Neuronal stem cell (in vitro differentiated cells): ENCODE data around the gene TNRC18.
A peak's percentile ranks its signal among the peaks of the same experiment; 100 is the strongest.

Experiments used
- DNase-seq: peaks from one replicate; pipeline ENCODE4 v3.0.0-alpha.2; 2013; ENCODE audit warnings: low spot score
- H2AFZ ChIP-seq: one replicate; pipeline ENCODE4 v1.6.1; 2013; ENCODE audit warnings: mild to moderate bottlenecking, low read length, inconsistent platforms
- H2AK5ac ChIP-seq: 2 replicates; pipeline ENCODE4 v1.6.1; 2013; ENCODE audit warnings: low read depth, mild to moderate bottlenecking, inconsistent platforms, low read length, moderate library complexity, mixed read lengths
- H2BK120ac ChIP-seq: 2 replicates; pipeline ENCODE4 v1.6.1; 2013; ENCODE audit warnings: low read depth, mild to moderate bottlenecking, inconsistent platforms, low read length, moderate library complexity, mixed read lengths
- H2BK12ac ChIP-seq: one replicate; pipeline ENCODE4 v1.6.1; 2013; ENCODE audit warnings: low read length, inconsistent platforms
- H2BK15ac ChIP-seq: 2 replicates; pipeline ENCODE4 v1.6.1; 2013; ENCODE audit warnings: mild to moderate bottlenecking, low read length, inconsistent platforms, mixed read lengths
- H2BK5ac ChIP-seq: one replicate; pipeline ENCODE4 v1.6.1; 2013; ENCODE audit warnings: inconsistent platforms, mild to moderate bottlenecking, low read length, moderate library complexity
- H3K14ac ChIP-seq: one replicate; pipeline ENCODE4 v1.6.1; 2013; ENCODE audit warnings: low read length, inconsistent platforms
- H3K18ac ChIP-seq: 2 replicates; pipeline ENCODE4 v1.6.1; 2013; ENCODE audit warnings: low read length, inconsistent platforms
- H3K23ac ChIP-seq: 2 replicates; pipeline ENCODE4 v1.6.1; 2013; ENCODE audit warnings: low read depth, mild to moderate bottlenecking, mixed read lengths, low read length, inconsistent platforms; ENCODE audit not compliant: poor library complexity
- H3K27ac ChIP-seq: replicated peaks from 3 replicates; pipeline ENCODE4 v1.5.1; 2013; ENCODE audit warnings: low read length, inconsistent platforms
- H3K27me3 ChIP-seq, 3 experiments: 2 replicates each; pipeline ENCODE4 v1.6.1; 2013; ENCODE audit warnings: low read length in 3 of 3, mild to moderate bottlenecking in 2 of 3, inconsistent platforms in 1 of 3, low read depth in 1 of 3, mixed read lengths in 1 of 3, moderate library complexity in 1 of 3; ENCODE audit not compliant: control insufficient read depth in 3 of 3, insufficient read depth in 3 of 3
- H3K36me3 ChIP-seq, 2 donors: replicated peaks in 1 of 2; 2 replicates each; pipeline ENCODE4 v1.6.1; 2013; ENCODE audit warnings: low read length in 2 of 2; ENCODE audit not compliant: control insufficient read depth in 2 of 2, insufficient read depth in 2 of 2
- H3K4ac ChIP-seq: 2 replicates; pipeline ENCODE4 v1.6.1; 2013; ENCODE audit warnings: inconsistent platforms, mild to moderate bottlenecking, low read length, moderate library complexity
- H3K4me1 ChIP-seq, 2 donors: 1 replicate in 1 of 2; 2 replicates in 1 of 2; pipeline ENCODE4 v1.6.1; 2013; ENCODE audit warnings: low read length in 2 of 2, low read depth in 1 of 2; ENCODE audit not compliant: control insufficient read depth in 2 of 2, insufficient read depth in 1 of 2
- H3K4me2 ChIP-seq: one replicate; pipeline ENCODE4 v1.6.1; 2013; ENCODE audit warnings: mild to moderate bottlenecking, low read length, inconsistent platforms; ENCODE audit not compliant: insufficient read depth, poor library complexity, severe bottlenecking
- H3K4me3 ChIP-seq, 2 donors: 2 replicates each; pipeline ENCODE4 v1.5.1; 2013; ENCODE audit warnings: low read length in 2 of 2, mild to moderate bottlenecking in 2 of 2, inconsistent platforms in 1 of 2, moderate library complexity in 1 of 2
- H3K79me1 ChIP-seq: one replicate; pipeline ENCODE4 v1.6.1; 2013; ENCODE audit warnings: low read depth, mild to moderate bottlenecking, inconsistent platforms, low read length, moderate library complexity
- H3K9ac ChIP-seq: one replicate; pipeline ENCODE4 v1.6.1; 2013; ENCODE audit warnings: mild to moderate bottlenecking, low read depth, low read length, inconsistent platforms; ENCODE audit not compliant: poor library complexity
- H3K9me3 ChIP-seq, 2 donors: replicated peaks in 1 of 2; 2 replicates each; pipeline versions ENCODE3 to v1.6.1; 2013; ENCODE audit warnings: low read length in 2 of 2, mild to moderate bottlenecking in 2 of 2, inconsistent platforms in 1 of 2, low read depth in 1 of 2, mixed read lengths in 1 of 2, moderate library complexity in 1 of 2; ENCODE audit not compliant: control insufficient read depth in 2 of 2, insufficient read depth in 1 of 2
- H4K8ac ChIP-seq: one replicate; pipeline ENCODE4 v1.6.1; 2013; ENCODE audit warnings: low read depth, mild to moderate bottlenecking, inconsistent platforms, low read length, moderate library complexity
- H4K91ac ChIP-seq: one replicate; pipeline ENCODE4 v1.6.1; 2013; ENCODE audit warnings: low read length, low read depth, mild to moderate bottlenecking, inconsistent platforms; ENCODE audit not compliant: poor library complexity
- WGBS, 2 donors: extraction: QIAGEN DNeasy Blood & Tissue Kit; methylation state at CpG; one replicate each; pipeline ENCODE4 v1.1.7; 2013; ENCODE audit warnings: missing lambda C conversion rate in 2 of 2, mixed read lengths in 1 of 2; ENCODE audit not compliant: insufficient read length in 2 of 2, insufficient replicate concordance in 1 of 2; ENCODE audit errors: extremely low coverage in 2 of 2; 5-methylcytosine and 5-hydroxymethylcytosine counted together

Gene TNRC18

DNA sequence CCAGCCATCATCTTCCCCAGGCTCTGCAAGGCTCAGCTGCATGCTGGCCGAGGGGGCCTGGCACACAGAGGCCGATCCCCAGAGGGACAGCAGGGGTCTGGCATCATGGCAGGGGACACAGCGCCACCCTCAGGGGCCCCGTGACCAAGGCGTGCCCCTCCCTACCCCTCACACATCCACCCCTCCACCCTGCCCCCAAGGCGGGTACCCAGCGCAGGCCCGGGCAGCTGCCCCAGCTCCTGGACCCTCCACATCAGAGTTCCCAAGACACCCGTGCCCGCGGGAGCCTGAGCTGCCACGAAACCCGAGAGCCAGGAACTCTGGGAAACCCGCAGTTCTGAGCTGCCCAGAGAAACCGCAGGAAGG is 46.5 kb upstream of the TNRC18 start:
- Histone ChIP-seq H3K14ac (peak overlapping the region; percentile 71), H3K9me3 (peaks cover 0 to 4% of the 10 kb centered on the region in 2 donors), H3K36me3 (peaks cover 0 to 5% of the 10 kb centered on the region in 2 donors), H2BK12ac (no peak overlapping the region), H2BK15ac (peak overlapping the region; percentile 37), H4K8ac (peak overlapping the region; percentile 52), H3K18ac (peak overlapping the region; percentile 90), H2BK5ac (no peak overlapping the region), H3K4ac (no peak overlapping the region), H2BK120ac (no peak overlapping the region), H3K4me3 (no peak overlapping the region), H3K27me3 (no peaks in the 10 kb centered on the region), H2AFZ (no peak overlapping the region), H3K23ac (peak overlapping the region; percentile 43), H3K79me1 (no peaks in the 10 kb centered on the region), H3K4me2 (no peak overlapping the region), H4K91ac (no peak overlapping the region), H2AK5ac (peak overlapping the region; percentile 70), H3K9ac (peak overlapping the region; percentile 70), H3K4me1 (no peaks in the 10 kb centered on the region), H3K27ac (no peak overlapping the region)
- no CpG with 5 or more reads among the region's 15 CpGs for WGBS, 2 donors
- no peak for DNase-seq

DNA sequence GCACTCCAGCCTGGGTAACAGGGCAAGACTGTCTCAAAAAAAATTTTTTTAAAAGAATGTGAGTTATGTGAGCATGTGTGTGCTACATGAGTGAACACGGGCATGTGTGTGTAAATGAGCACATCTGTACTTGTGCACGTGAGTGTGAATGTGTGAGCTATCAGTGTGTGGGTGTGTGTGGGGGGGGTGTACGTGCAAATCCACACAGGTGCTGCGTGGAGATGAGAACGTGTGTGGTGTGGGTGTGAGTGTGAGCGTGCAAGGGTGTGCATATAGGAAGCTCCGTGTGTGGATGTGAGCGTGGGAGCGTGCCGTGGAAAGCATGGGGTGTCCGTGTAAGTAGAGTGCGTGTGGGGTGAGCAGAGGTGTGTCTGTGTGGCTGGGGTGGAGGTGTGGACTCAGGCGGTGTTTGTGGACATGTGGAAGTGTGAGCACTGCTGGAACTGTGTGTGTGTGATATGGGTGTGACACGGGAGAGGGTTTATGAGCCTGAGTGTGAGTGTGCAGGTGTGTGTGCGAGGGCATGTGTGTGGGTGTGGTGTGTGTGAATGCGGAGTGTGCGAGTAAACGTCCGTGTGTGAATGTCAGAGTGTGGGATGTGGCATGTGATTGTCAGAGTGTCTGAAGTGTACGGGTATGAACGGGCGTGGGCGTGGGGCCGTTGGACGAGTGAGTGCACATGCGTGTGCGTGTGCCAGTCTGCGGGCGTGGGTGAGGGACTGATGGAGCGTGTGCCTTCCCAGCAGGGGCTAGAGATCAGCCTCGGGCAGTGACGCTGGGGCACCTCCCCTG is 45.9 kb upstream of the TNRC18 start:
- no peak overlapping the region for H2AFZ ChIP-seq
- no peaks in the 10 kb centered on the region for H3K4me1 ChIP-seq
- H2BK12ac ChIP-seq: no peak overlapping the region
- no peak for DNase-seq
- peak overlapping the region; percentile 72 for H4K91ac ChIP-seq
- peak overlapping the region; percentile 70 for H3K9ac ChIP-seq
- H4K8ac ChIP-seq: peak overlapping the region; percentile 52
- H3K27ac ChIP-seq: peak overlapping the region; percentile 7
- 100% methylated on average over 5 of the region's 32 CpGs; no CpG with 5 or more reads in 1 of the 2 donors for WGBS, 2 donors
- no peak overlapping the region for H3K4me2 ChIP-seq
- peaks cover 0 to 5% of the 10 kb centered on the region in 2 donors for H3K36me3 ChIP-seq
- no peak overlapping the region for H2BK5ac ChIP-seq
- peak overlapping the region; percentile 59 for H3K14ac ChIP-seq
- peak overlapping the region; percentile 70 for H3K23ac ChIP-seq
- no peaks in the 10 kb centered on the region for H3K27me3 ChIP-seq
- peak overlapping the region in 1 of 2 donors; percentile 71 for H3K4me3 ChIP-seq
- H2AK5ac ChIP-seq: peak overlapping the region; percentile 53
- H3K9me3 ChIP-seq: peaks cover 0 to 4% of the 10 kb centered on the region in 2 donors
- H3K79me1 ChIP-seq: no peaks in the 10 kb centered on the region
- no peak overlapping the region for H3K4ac ChIP-seq
- H2BK15ac ChIP-seq: peak overlapping the region; percentile 37
- no peak overlapping the region for H2BK120ac ChIP-seq
- peak overlapping the region; percentile 90 for H3K18ac ChIP-seq

DNA sequence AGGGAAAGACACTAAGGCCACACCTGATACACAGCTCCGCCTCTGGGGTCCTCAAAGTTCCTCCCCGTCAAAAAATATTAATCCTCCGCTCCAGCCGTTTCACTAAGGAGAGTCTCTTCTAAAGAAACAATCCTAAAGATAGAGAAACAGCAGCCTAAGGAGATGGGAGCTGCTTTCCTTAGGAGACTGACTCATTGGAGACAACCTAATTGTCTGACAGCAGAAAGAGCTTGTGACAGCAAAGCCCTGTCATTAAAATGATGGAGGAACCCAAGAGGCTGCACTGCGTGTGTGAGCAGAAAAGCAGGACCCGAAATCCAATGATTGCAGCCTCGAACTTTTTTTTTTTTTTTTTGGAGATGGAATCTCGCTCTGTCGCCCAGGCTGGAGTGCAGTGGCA is 44.0 kb upstream of the TNRC18 start:
- H3K14ac ChIP-seq: no peak overlapping the region
- peaks cover 0 to 5% of the 10 kb centered on the region in 2 donors for H3K36me3 ChIP-seq
- no peak overlapping the region for H4K8ac ChIP-seq
- no peak overlapping the region for H2BK12ac ChIP-seq
- peaks cover 0 to 4% of the 10 kb centered on the region in 2 donors for H3K9me3 ChIP-seq
- H2BK5ac ChIP-seq: no peak overlapping the region
- no peak overlapping the region for H3K4ac ChIP-seq
- H4K91ac ChIP-seq: no peak overlapping the region
- no peak overlapping the region for H2AK5ac ChIP-seq
- no peak for DNase-seq
- no peak overlapping the region for H2BK15ac ChIP-seq
- no peak overlapping the region for H3K27ac ChIP-seq
- no peak overlapping the region for H3K4me3 ChIP-seq
- H3K9ac ChIP-seq: no peak overlapping the region
- WGBS, 2 donors: no CpG with 5 or more reads among the region's 9 CpGs
- no peak overlapping the region for H3K18ac ChIP-seq
- H3K4me2 ChIP-seq: no peak overlapping the region
- no peaks in the 10 kb centered on the region for H3K79me1 ChIP-seq
- H2BK120ac ChIP-seq: no peak overlapping the region
- no peaks in the 10 kb centered on the region for H3K4me1 ChIP-seq
- no peaks in the 10 kb centered on the region for H3K27me3 ChIP-seq
- H3K23ac ChIP-seq: no peak overlapping the region
- no peak overlapping the region for H2AFZ ChIP-seq

DNA sequence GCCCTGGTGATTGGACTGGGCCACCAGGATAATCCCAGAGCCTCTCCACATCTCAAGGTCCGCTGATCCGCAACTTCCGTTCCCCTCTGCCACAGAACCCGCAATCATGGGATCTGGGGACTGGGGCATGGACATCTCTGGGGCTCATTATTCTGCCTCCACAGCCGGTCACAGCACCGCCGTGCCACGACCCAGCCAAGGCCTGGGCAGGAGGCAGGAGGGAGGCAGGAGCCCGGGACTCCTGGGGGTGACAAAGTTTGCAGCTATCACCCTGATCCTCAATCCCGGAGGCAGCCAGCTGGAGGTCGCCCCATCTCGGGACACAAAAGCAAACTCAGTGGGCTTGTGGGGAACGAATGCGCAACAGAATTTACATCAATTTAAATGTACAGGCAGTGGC is 42.9 kb upstream of the TNRC18 start:
- H3K23ac ChIP-seq: no peak overlapping the region
- H3K27me3 ChIP-seq: no peaks in the 10 kb centered on the region
- H3K9ac ChIP-seq: peak overlapping the region; percentile 63
- H3K9me3 ChIP-seq: no peaks in the 10 kb centered on the region
- no peak overlapping the region for H3K27ac ChIP-seq
- H2AFZ ChIP-seq: no peak overlapping the region
- no peak overlapping the region for H3K4me2 ChIP-seq
- H3K36me3 ChIP-seq: peaks cover 0 to 5% of the 10 kb centered on the region in 2 donors
- H3K79me1 ChIP-seq: no peaks in the 10 kb centered on the region
- H2BK120ac ChIP-seq: no peak overlapping the region
- H3K14ac ChIP-seq: no peak overlapping the region
- H2BK12ac ChIP-seq: no peak overlapping the region
- peak overlapping the region; percentile 63 for H2AK5ac ChIP-seq
- no peak overlapping the region for H4K91ac ChIP-seq
- no peak overlapping the region for H2BK5ac ChIP-seq
- no peak overlapping the region for H2BK15ac ChIP-seq
- no peak overlapping the region for H3K4ac ChIP-seq
- H3K4me1 ChIP-seq: no peaks in the 10 kb centered on the region
- DNase-seq: no peak
- no CpG with 5 or more reads among the region's 14 CpGs for WGBS, 2 donors
- no peak overlapping the region for H3K4me3 ChIP-seq
- H3K18ac ChIP-seq: peak overlapping the region; percentile 5
- no peak overlapping the region for H4K8ac ChIP-seq
